Retinal pigment epithelial cell (primary cell): ENCODE results near the gene LRIT2.
A peak's percentile ranks its signal among the peaks of the same experiment; 100 is the strongest.

Experiments used
- DNase-seq: peaks from one replicate; pipeline ENCODE4 v3.0.0-alpha.2; 2010; ENCODE audit warnings: low read depth
- H3K4me3 ChIP-seq: 2 replicates; pipeline ENCODE4 v1.5.1; 2011; ENCODE audit warnings: mild to moderate bottlenecking, low read length, control low read depth, moderate library complexity
- CTCF ChIP-seq: conservative IDR thresholded peaks from 2 replicates; pipeline ENCODE4 v1.5.1; 2011; ENCODE audit warnings: low read depth, low read length, control low read depth, inconsistent platforms

The LRIT2 gene

GRCh38 chr10:84205049-84205852 is 20.1 kb downstream of the LRIT2 start:
- no peak for DNase-seq
- TF ChIP-seq CTCF = peak; percentile 95
- H3K4me3 ChIP-seq = no peak overlapping the region

- H3K4me3 ChIP-seq = no peak overlapping the region
- TF ChIP-seq CTCF = no peak
- no peak for DNase-seq
Measured at GRCh38 chr10:84204610-84205009, 20.7 kb downstream of the LRIT2 start.

GRCh38 chr10:84204122-84204521 is 21.2 kb downstream of the LRIT2 start:
- DNase-seq = no peak
- H3K4me3 ChIP-seq = no peak overlapping the region
- peak; percentile 65 for TF ChIP-seq CTCF

- DNase-seq = no peak
- TF ChIP-seq CTCF = no peak
- no peak overlapping the region for H3K4me3 ChIP-seq
Measured at GRCh38 chr10:84202349-84202748, 23.0 kb downstream of the LRIT2 start.

GRCh38 chr10:84201682-84202081 is 23.7 kb downstream of the LRIT2 start:
- DNase-seq = no peak
- TF ChIP-seq CTCF = no peak
- H3K4me3 ChIP-seq = no peak overlapping the region

GRCh38 chr10:84201244-84201606 is 24.1 kb downstream of the LRIT2 start:
- no peak overlapping the region for H3K4me3 ChIP-seq
- DNase-seq = no peak
- TF ChIP-seq CTCF = no peak

GRCh38 chr10:84200537-84201243 is 24.7 kb downstream of the LRIT2 start:
- TF ChIP-seq CTCF = no peak
- DNase-seq = no peak
- H3K4me3 ChIP-seq = no peak overlapping the region
